Measurements from ENCODE around the gene MAP2K7.

MAP2K7 gene

DNA sequence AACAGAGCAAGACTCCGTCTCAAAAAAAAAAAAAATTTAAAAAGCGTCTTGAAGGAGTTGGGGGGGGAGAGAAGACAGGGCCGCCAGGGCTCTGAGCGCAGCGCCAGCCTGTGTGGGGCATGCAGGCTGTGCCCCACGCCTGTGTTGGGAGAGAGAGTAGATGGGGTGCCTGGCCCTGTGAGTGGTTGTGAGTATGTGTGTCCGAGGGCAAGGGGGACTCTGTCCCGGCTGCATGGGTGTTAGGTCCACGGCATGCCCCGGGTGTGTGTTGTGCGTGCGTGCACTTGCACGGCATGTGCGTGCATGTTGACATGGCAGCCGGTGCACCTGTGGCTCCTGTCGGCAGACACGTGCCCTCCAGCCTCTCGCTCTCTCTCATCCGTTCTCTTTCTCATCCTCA is 3.4 kb downstream of the MAP2K7 start:
- H3K23ac ChIP-seq (ENCODE audit: low read length in 2 of 2): no peak overlapping the region
- WGBS: 98% methylated on average over 18 of the region's 19 CpGs
- H2BK12ac ChIP-seq (ENCODE audit: low read length in 2 of 2): no peak overlapping the region

DNA sequence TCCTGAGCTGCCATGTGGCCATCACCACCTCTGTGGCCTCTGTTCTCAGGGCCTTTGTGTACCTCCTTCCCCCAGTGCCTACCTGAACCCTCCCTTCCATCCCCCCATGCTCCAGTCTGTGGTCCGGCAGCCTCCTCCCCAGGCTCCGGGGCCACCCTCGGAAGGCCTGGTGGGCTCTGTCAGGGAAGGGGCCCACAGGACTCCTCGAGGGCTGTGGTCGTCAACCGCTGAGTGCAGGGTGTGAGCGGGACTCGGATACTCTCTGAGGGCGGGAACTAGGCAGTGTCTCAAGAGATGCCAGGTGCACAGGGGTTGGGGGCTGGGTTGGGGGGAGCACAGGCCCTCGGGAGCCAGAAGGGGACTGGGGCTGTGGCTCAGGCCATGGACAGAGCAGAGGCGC is 3.9 kb downstream of the MAP2K7 start:
- H4K91ac ChIP-seq (ENCODE audit: low read length): no peak overlapping the region
- H3K79me1 ChIP-seq (replicated peaks; ENCODE audit: low read length, poor library complexity, severe bottlenecking): peaks cover 51% of the 10 kb centered on the region
- peak overlapping the region in 1 of 2 experiments; percentile 15 for H3K4me3 ChIP-seq (ENCODE audit: insufficient read depth in 1 of 2, low read depth in 1 of 2, low read length in 2 of 2)
- H3K9me3 ChIP-seq (ENCODE audit: control insufficient read depth, low read length): no peaks in the 10 kb centered on the region
- H2BK120ac ChIP-seq (ENCODE audit: low read depth, low read length): no peak overlapping the region
- peak overlapping the region; percentile 43 for H4K8ac ChIP-seq (ENCODE audit: low read length)
- H3K4ac ChIP-seq (ENCODE audit: low read depth in 1 of 2, low read length in 2 of 2): no peak overlapping the region
- H2AK5ac ChIP-seq (ENCODE audit: low read length, severe bottlenecking): no peak overlapping the region
- no peak overlapping the region for H3K18ac ChIP-seq (ENCODE audit: low read depth in 1 of 2, low read length in 2 of 2)
- no peaks in the 10 kb centered on the region for H3K27me3 ChIP-seq (ENCODE audit: control insufficient read depth in 1 of 2, insufficient read depth in 1 of 2, low read length in 2 of 2)
- 96% methylated on average over 11 of the region's 11 CpGs for WGBS
- no peak overlapping the region for H3K4me2 ChIP-seq (ENCODE audit: low read length, poor library complexity, severe bottlenecking)
- no peak overlapping the region for H3K9ac ChIP-seq (ENCODE audit: low read length)
- H3K14ac ChIP-seq (ENCODE audit: low read length in 2 of 2): no peak overlapping the region
- H3K27ac ChIP-seq (ENCODE audit: low read length, poor library complexity, severe bottlenecking): no peak overlapping the region
- no peak overlapping the region for H3K23ac ChIP-seq (ENCODE audit: low read length in 2 of 2)
- no peak overlapping the region for H2BK12ac ChIP-seq (ENCODE audit: low read length in 2 of 2)
- no peak for DNase-seq
- H2AFZ ChIP-seq (ENCODE audit: low read depth, low read length): no peak overlapping the region
- H3K4me1 ChIP-seq (ENCODE audit: control insufficient read depth, insufficient read depth, low read depth, low read length): peaks cover 41% of the 10 kb centered on the region
- no peak overlapping the region for H2BK15ac ChIP-seq (ENCODE audit: low read depth, poor library complexity, severe bottlenecking)
- no peak overlapping the region for H2BK5ac ChIP-seq (ENCODE audit: low read depth, low read length, poor library complexity, severe bottlenecking)
- H3K36me3 ChIP-seq (ENCODE audit: control insufficient read depth in 1 of 2, insufficient read depth in 2 of 2, low read depth in 1 of 2, low read length in 2 of 2): peaks cover 32 to 68% of the 10 kb centered on the region in 2 experiments

More for the DNA sequence above, 3.4 kb downstream of the MAP2K7 start:
- Histone ChIP-seq H3K27ac (ENCODE audit: low read length, poor library complexity, severe bottlenecking) (no peak overlapping the region), H2BK5ac (ENCODE audit: low read depth, low read length, poor library complexity, severe bottlenecking) (no peak overlapping the region), H3K18ac (ENCODE audit: low read depth in 1 of 2, low read length in 2 of 2) (no peak overlapping the region), H3K4ac (ENCODE audit: low read depth in 1 of 2, low read length in 2 of 2) (no peak overlapping the region), H4K8ac (ENCODE audit: low read length) (peak overlapping the region; percentile 43), H2BK15ac (ENCODE audit: low read depth, poor library complexity, severe bottlenecking) (no peak overlapping the region), H2AK5ac (ENCODE audit: low read length, severe bottlenecking) (no peak overlapping the region), H3K36me3 (ENCODE audit: control insufficient read depth in 1 of 2, insufficient read depth in 2 of 2, low read depth in 1 of 2, low read length in 2 of 2) (peaks cover 30 to 64% of the 10 kb centered on the region in 2 experiments), H3K4me1 (ENCODE audit: control insufficient read depth, insufficient read depth, low read depth, low read length) (peaks cover 43% of the 10 kb centered on the region), H2AFZ (ENCODE audit: low read depth, low read length) (no peak overlapping the region), H3K79me1 (replicated peaks; ENCODE audit: low read length, poor library complexity, severe bottlenecking) (peaks cover 52% of the 10 kb centered on the region), H3K9me3 (ENCODE audit: control insufficient read depth, low read length) (no peaks in the 10 kb centered on the region), H3K4me2 (ENCODE audit: low read length, poor library complexity, severe bottlenecking) (no peak overlapping the region), H2BK120ac (ENCODE audit: low read depth, low read length) (no peak overlapping the region), H3K27me3 (ENCODE audit: control insufficient read depth in 1 of 2, insufficient read depth in 1 of 2, low read length in 2 of 2) (no peaks in the 10 kb centered on the region), H3K9ac (ENCODE audit: low read length) (no peak overlapping the region), H3K4me3 (ENCODE audit: insufficient read depth in 1 of 2, low read depth in 1 of 2, low read length in 2 of 2) (peak overlapping the region in 1 of 2 experiments; percentile 15), H4K91ac (ENCODE audit: low read length) (no peak overlapping the region), H3K14ac (ENCODE audit: low read length in 2 of 2) (no peak overlapping the region)
- DNase-seq: no peak

DNA sequence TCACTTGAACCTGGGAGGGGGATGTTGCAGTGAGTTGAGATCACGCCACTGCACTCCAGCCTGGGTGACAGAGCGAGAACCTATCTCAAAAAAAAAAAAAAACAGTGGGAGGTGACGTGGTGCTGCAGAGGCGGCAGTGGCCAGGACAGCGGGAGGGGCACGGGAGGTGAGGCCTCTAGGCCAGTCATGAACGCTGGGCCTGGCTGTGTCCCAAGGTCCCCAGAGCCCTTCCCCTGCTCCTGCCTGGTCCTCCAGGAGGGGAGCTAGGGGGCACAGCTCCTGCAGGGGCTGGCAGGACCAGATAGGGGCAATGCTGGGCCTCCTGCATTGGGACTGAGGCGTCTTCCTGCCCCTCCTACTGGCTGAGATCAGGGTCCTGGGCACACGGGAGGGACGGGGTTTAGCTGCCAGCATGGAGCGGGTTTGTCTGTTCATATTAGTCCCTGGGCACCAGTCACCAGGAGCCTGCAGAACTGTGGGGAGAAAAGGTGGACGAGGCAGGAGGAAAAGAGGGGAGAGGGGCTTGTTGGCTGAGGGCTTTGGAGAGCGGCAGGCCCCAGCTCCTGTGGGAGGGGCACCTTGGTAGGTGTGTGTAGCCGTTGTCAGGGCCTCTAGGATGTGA is 4.5 kb downstream of the MAP2K7 start:
- H2BK12ac ChIP-seq (ENCODE audit: low read length in 2 of 2): no peak overlapping the region
- no peak overlapping the region for H2BK15ac ChIP-seq (ENCODE audit: low read depth, poor library complexity, severe bottlenecking)
- peak overlapping the region; percentile 12 for H4K8ac ChIP-seq (ENCODE audit: low read length)
- no peak overlapping the region for H3K27ac ChIP-seq (ENCODE audit: low read length, poor library complexity, severe bottlenecking)
- H3K14ac ChIP-seq (ENCODE audit: low read length in 2 of 2): no peak overlapping the region
- H2BK120ac ChIP-seq (ENCODE audit: low read depth, low read length): no peak overlapping the region
- H3K9me3 ChIP-seq (ENCODE audit: control insufficient read depth, low read length): no peaks in the 10 kb centered on the region
- WGBS: 88% methylated on average over 14 of the region's 14 CpGs
- no peak overlapping the region for H3K4ac ChIP-seq (ENCODE audit: low read depth in 1 of 2, low read length in 2 of 2)
- DNase-seq: no peak
- H3K36me3 ChIP-seq (ENCODE audit: control insufficient read depth in 1 of 2, insufficient read depth in 2 of 2, low read depth in 1 of 2, low read length in 2 of 2): peaks cover 36 to 75% of the 10 kb centered on the region in 2 experiments
- no peaks in the 10 kb centered on the region for H3K27me3 ChIP-seq (ENCODE audit: control insufficient read depth in 1 of 2, insufficient read depth in 1 of 2, low read length in 2 of 2)
- H3K9ac ChIP-seq (ENCODE audit: low read length): no peak overlapping the region
- H4K91ac ChIP-seq (ENCODE audit: low read length): no peak overlapping the region
- no peak overlapping the region for H2AK5ac ChIP-seq (ENCODE audit: low read length, severe bottlenecking)
- H3K23ac ChIP-seq (ENCODE audit: low read length in 2 of 2): no peak overlapping the region
- no peak overlapping the region for H2BK5ac ChIP-seq (ENCODE audit: low read depth, low read length, poor library complexity, severe bottlenecking)
- H2AFZ ChIP-seq (ENCODE audit: low read depth, low read length): no peak overlapping the region
- peaks cover 34% of the 10 kb centered on the region for H3K4me1 ChIP-seq (ENCODE audit: control insufficient read depth, insufficient read depth, low read depth, low read length)
- H3K4me3 ChIP-seq (ENCODE audit: insufficient read depth in 1 of 2, low read depth in 1 of 2, low read length in 2 of 2): no peak overlapping the region
- no peak overlapping the region for H3K18ac ChIP-seq (ENCODE audit: low read depth in 1 of 2, low read length in 2 of 2)
- H3K79me1 ChIP-seq (replicated peaks; ENCODE audit: low read length, poor library complexity, severe bottlenecking): peaks cover 46% of the 10 kb centered on the region
- H3K4me2 ChIP-seq (ENCODE audit: low read length, poor library complexity, severe bottlenecking): no peak overlapping the region

DNA sequence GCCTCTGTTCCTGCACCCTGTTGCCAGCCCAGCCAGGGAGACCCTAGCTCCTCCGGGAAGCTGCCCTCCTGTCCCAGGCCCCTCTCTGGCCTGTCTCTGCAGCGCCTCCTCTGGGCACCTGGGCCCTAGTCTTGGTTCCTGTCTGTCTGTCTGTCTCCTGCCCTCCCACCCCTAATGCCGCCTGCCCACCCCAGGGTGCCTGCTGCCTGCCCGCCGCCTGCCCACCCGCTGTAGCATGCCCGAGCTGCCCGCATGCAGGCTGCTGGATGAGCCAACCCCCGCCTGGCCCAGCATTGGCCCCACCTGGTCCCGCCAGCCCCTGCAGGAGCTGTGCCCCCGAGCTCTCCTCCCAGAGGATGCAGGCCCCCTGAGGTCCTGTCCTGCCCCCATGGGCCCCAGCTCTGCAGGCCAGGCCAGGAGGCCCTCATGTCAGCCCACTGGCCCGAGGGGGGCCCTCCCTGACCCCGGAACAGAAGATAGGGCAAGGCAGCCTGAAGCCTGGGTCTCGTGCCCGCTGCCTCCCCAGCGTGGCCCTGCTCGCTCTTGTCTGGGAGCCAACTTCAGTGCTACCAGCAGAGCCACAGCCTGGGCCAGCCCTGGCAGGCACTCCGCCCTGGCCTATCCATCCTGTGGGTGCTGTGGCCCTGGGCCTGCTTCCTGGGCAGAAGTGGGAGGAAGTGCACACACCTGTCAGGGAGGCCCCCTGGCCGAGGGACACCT is 5.2 kb downstream of the MAP2K7 start:
- no peak overlapping the region for H3K9ac ChIP-seq (ENCODE audit: low read length)
- H2AFZ ChIP-seq (ENCODE audit: low read depth, low read length): no peak overlapping the region
- 94% methylated on average over 19 of the region's 19 CpGs for WGBS

More for the DNA sequence above, 5.2 kb downstream of the MAP2K7 start:
- no peak overlapping the region for H3K4ac ChIP-seq (ENCODE audit: low read depth in 1 of 2, low read length in 2 of 2)
- H3K4me2 ChIP-seq (ENCODE audit: low read length, poor library complexity, severe bottlenecking): no peak overlapping the region
- peaks cover 38 to 81% of the 10 kb centered on the region in 2 experiments for H3K36me3 ChIP-seq (ENCODE audit: control insufficient read depth in 1 of 2, insufficient read depth in 2 of 2, low read depth in 1 of 2, low read length in 2 of 2)
- H3K79me1 ChIP-seq (replicated peaks; ENCODE audit: low read length, poor library complexity, severe bottlenecking): peaks cover 46% of the 10 kb centered on the region
- no peak overlapping the region for H2BK12ac ChIP-seq (ENCODE audit: low read length in 2 of 2)
- no peak overlapping the region for H3K4me3 ChIP-seq (ENCODE audit: insufficient read depth in 1 of 2, low read depth in 1 of 2, low read length in 2 of 2)
- H3K9me3 ChIP-seq (ENCODE audit: control insufficient read depth, low read length): no peaks in the 10 kb centered on the region
- no peak overlapping the region for H3K14ac ChIP-seq (ENCODE audit: low read length in 2 of 2)
- no peaks in the 10 kb centered on the region for H3K27me3 ChIP-seq (ENCODE audit: control insufficient read depth in 1 of 2, insufficient read depth in 1 of 2, low read length in 2 of 2)
- H2BK5ac ChIP-seq (ENCODE audit: low read depth, low read length, poor library complexity, severe bottlenecking): no peak overlapping the region
- H3K18ac ChIP-seq (ENCODE audit: low read depth in 1 of 2, low read length in 2 of 2): no peak overlapping the region
- H2AK5ac ChIP-seq (ENCODE audit: low read length, severe bottlenecking): no peak overlapping the region
- no peak overlapping the region for H2BK120ac ChIP-seq (ENCODE audit: low read depth, low read length)
- DNase-seq: no peak
- peak overlapping the region; percentile 48 for H4K91ac ChIP-seq (ENCODE audit: low read length)
- H2BK15ac ChIP-seq (ENCODE audit: low read depth, poor library complexity, severe bottlenecking): no peak overlapping the region
- H4K8ac ChIP-seq (ENCODE audit: low read length): peak overlapping the region; percentile 12
- H3K4me1 ChIP-seq (ENCODE audit: control insufficient read depth, insufficient read depth, low read depth, low read length): peaks cover 34% of the 10 kb centered on the region
- no peak overlapping the region for H3K23ac ChIP-seq (ENCODE audit: low read length in 2 of 2)
- no peak overlapping the region for H3K27ac ChIP-seq (ENCODE audit: low read length, poor library complexity, severe bottlenecking)
